ES-I3 (cell line): ENCODE results near the gene MAP3K8.
"Not testable (repeated sequence)": the region's sequence is repeated elsewhere in the genome, so short reads cannot be mapped to it uniquely, and the experiment has no call there.

Experiments used
- H3K36me3 ChIP-seq: 2 replicates; pipeline ENCODE4 v1.6.1; 2013; ENCODE audit warnings: mild to moderate bottlenecking, low read length, control low read depth, moderate library complexity; ENCODE audit not compliant: insufficient read depth
- H3K4me1 ChIP-seq: 2 replicates; pipeline ENCODE4 v1.6.1; 2013; ENCODE audit warnings: mild to moderate bottlenecking, control low read depth, low read length; ENCODE audit not compliant: insufficient read depth
- H3K9ac ChIP-seq: 2 replicates; pipeline ENCODE4 v1.6.1; 2013; ENCODE audit warnings: low read depth, mild to moderate bottlenecking, low read length, moderate library complexity
- H3K9me3 ChIP-seq: 2 replicates; pipeline ENCODE4 v1.6.1; 2013; ENCODE audit warnings: mild to moderate bottlenecking, low read length, moderate library complexity; ENCODE audit not compliant: control insufficient read depth, insufficient read depth

The MAP3K8 gene

GRCh38 chr10:30476511-30477155, 42.6 kb downstream of the MAP3K8 start:
- peaks cover 2% of the 10 kb centered on the region; the same call in 1 of the 2 replicates for H3K9me3 ChIP-seq
- H3K9ac ChIP-seq: no peak overlapping the region
- H3K36me3 ChIP-seq: no peaks in the 10 kb centered on the region
- H3K4me1 ChIP-seq: no peaks in the 10 kb centered on the region

GRCh38 chr10:30479513-30479912, 45.5 kb downstream of the MAP3K8 start:
- not testable (repeated sequence) for H3K9ac ChIP-seq, H3K4me1 ChIP-seq, H3K36me3 ChIP-seq
- peaks cover 12% of the 10 kb centered on the region for H3K9me3 ChIP-seq

- H3K9ac ChIP-seq: no peak overlapping the region
- H3K4me1 ChIP-seq: no peaks in the 10 kb centered on the region
- no peaks in the 10 kb centered on the region for H3K36me3 ChIP-seq
- peaks cover 12% of the 10 kb centered on the region for H3K9me3 ChIP-seq
These were observed 47.6 kb downstream of the MAP3K8 start for GRCh38 chr10:30481603-30482002.

- H3K4me1 ChIP-seq: no peaks in the 10 kb centered on the region
- no peaks in the 10 kb centered on the region; the same call in 1 of the 2 replicates for H3K36me3 ChIP-seq
- H3K9me3 ChIP-seq: peaks cover 3% of the 10 kb centered on the region; the same call in 1 of the 2 replicates
- no peak overlapping the region for H3K9ac ChIP-seq
These were observed 54.3 kb downstream of the MAP3K8 start for GRCh38 chr10:30488316-30488715.

- Histone ChIP-seq H3K9me3 (no peaks in the 10 kb centered on the region; the same call in 1 of the 2 replicates), H3K9ac (no peak overlapping the region), H3K36me3 (no peaks in the 10 kb centered on the region; the same call in 1 of the 2 replicates), H3K4me1 (no peaks in the 10 kb centered on the region)
These were observed 55.4 kb downstream of the MAP3K8 start for GRCh38 chr10:30489346-30489745.

GRCh38 chr10:30490289-30491000, 56.5 kb downstream of the MAP3K8 start:
- H3K4me1 ChIP-seq: no peaks in the 10 kb centered on the region
- H3K9ac ChIP-seq: no peak overlapping the region
- no peaks in the 10 kb centered on the region; the same call in 1 of the 2 replicates for H3K36me3 ChIP-seq
- H3K9me3 ChIP-seq: no peaks in the 10 kb centered on the region

- H3K36me3 ChIP-seq: no peaks in the 10 kb centered on the region; the same call in 1 of the 2 replicates
- H3K9ac ChIP-seq: no peak overlapping the region
- no peaks in the 10 kb centered on the region for H3K4me1 ChIP-seq
- no peaks in the 10 kb centered on the region for H3K9me3 ChIP-seq
These were observed 57.4 kb downstream of the MAP3K8 start for GRCh38 chr10:30491204-30491915.

GRCh38 chr10:30491916-30492515, 58.0 kb downstream of the MAP3K8 start:
- Histone ChIP-seq H3K36me3 (no peaks in the 10 kb centered on the region; the same call in 1 of the 2 replicates), H3K9me3 (no peaks in the 10 kb centered on the region), H3K4me1 (no peaks in the 10 kb centered on the region), H3K9ac (no peak overlapping the region)

GRCh38 chr10:30493609-30494530, 59.9 kb downstream of the MAP3K8 start:
- no peaks in the 10 kb centered on the region for H3K4me1 ChIP-seq

GRCh38 chr10:30494558-30494957, 60.6 kb downstream of the MAP3K8 start:
- no peaks in the 10 kb centered on the region for H3K4me1 ChIP-seq
- no peaks in the 10 kb centered on the region for H3K9me3 ChIP-seq
- H3K9ac ChIP-seq: no peak overlapping the region
- H3K36me3 ChIP-seq: no peaks in the 10 kb centered on the region; the same call in 1 of the 2 replicates

More at GRCh38 chr10:30493609-30494530, 59.9 kb downstream of the MAP3K8 start:
- Histone ChIP-seq H3K9me3 (no peaks in the 10 kb centered on the region), H3K9ac (no peak overlapping the region), H3K36me3 (no peaks in the 10 kb centered on the region; the same call in 1 of the 2 replicates)

GRCh38 chr10:30495687-30496086, 61.7 kb downstream of the MAP3K8 start:
- no peaks in the 10 kb centered on the region for H3K9me3 ChIP-seq
- H3K36me3 ChIP-seq: no peaks in the 10 kb centered on the region; the same call in 1 of the 2 replicates
- H3K9ac ChIP-seq: no peak overlapping the region
- no peaks in the 10 kb centered on the region for H3K4me1 ChIP-seq

- Histone ChIP-seq H3K9me3 (no peaks in the 10 kb centered on the region), H3K9ac (no peak overlapping the region), H3K4me1 (peaks cover 8% of the 10 kb centered on the region), H3K36me3 (no peaks in the 10 kb centered on the region)
These were observed 65.8 kb downstream of the MAP3K8 start for GRCh38 chr10:30499816-30500215.

GRCh38 chr10:30500534-30500933, 66.5 kb downstream of the MAP3K8 start:
- H3K9me3 ChIP-seq: no peaks in the 10 kb centered on the region
- peaks cover 8% of the 10 kb centered on the region for H3K4me1 ChIP-seq
- H3K36me3 ChIP-seq: no peaks in the 10 kb centered on the region
- no peak overlapping the region for H3K9ac ChIP-seq
